Sigmoid colon (tissue), 7 donors: ENCODE results near the gene SLC9A3. TPM values are rescaled to one million over a fixed set of nuclear protein-coding genes. Genes with fewer than 3 reads are reported as not detected.
A peak's percentile ranks its signal among the peaks of the same experiment; 100 is the strongest.

Experiments used
- DNase-seq: peaks from one replicate; pipeline ENCODE4 v3.0.0-alpha.2; 2019
- H3K27ac ChIP-seq, 4 donors: fragments of 200-600 bp; sonication (generic); one replicate each; pipeline ENCODE4 v1.5.1; 2016 to 2019; ENCODE audit warnings: mild to moderate bottlenecking in 1 of 4
- H3K27me3 ChIP-seq, 3 donors: fragments of 200-600 bp; sonication (generic); one replicate each; pipeline ENCODE4 v1.5.1; 2019; ENCODE audit warnings: mild to moderate bottlenecking in 1 of 3
- H3K36me3 ChIP-seq, 4 donors: fragments of 200-600 bp; sonication (generic); one replicate each; pipeline ENCODE4 v1.5.1; 2016 to 2019
- H3K4me1 ChIP-seq, 4 donors: fragments of 200-600 bp; sonication (generic); one replicate each; pipeline ENCODE4 v1.5.1; 2017 to 2019
- H3K4me3 ChIP-seq, 4 donors: fragments of 200-600 bp; sonication (generic); one replicate each; pipeline ENCODE4 v1.5.1; 2017 to 2019; ENCODE audit warnings: mild to moderate bottlenecking in 2 of 4, moderate library complexity in 1 of 4
- H3K9me3 ChIP-seq, 4 donors: fragments of 200-600 bp in 3 of 4; sonication (generic) in 3 of 4; one replicate each; pipeline versions ENCODE4 v1.5.1 to v1.6.1; 2013 to 2019
- CTCF ChIP-seq, 4 experiments: fragments of 450-650 bp in 3 of 4; fragments of 200-600 bp in 1 of 4; IDR thresholded peaks; one replicate each; pipeline ENCODE4 v1.5.1; 2016 to 2019; ENCODE audit warnings: antibody characterized with exemption in 4 of 4, mild to moderate bottlenecking in 3 of 4, moderate library complexity in 2 of 4
- EP300 ChIP-seq, 4 donors: sonication (generic); formaldehyde crosslinking; IDR thresholded peaks; one replicate each; pipeline ENCODE4 v1.6.1; 2017; ENCODE audit warnings: antibody characterized with exemption in 4 of 4
- POLR2A ChIP-seq, 2 donors: fragments of 450-650 bp; IDR thresholded peaks; one replicate each; pipeline ENCODE4 v1.6.1; 2016; ENCODE audit warnings: antibody characterized with exemption in 2 of 2, mild to moderate bottlenecking in 2 of 2, moderate library complexity in 2 of 2
- POLR2AphosphoS5 ChIP-seq, 4 donors: sonication (generic); formaldehyde crosslinking; IDR thresholded peaks; one replicate each; pipeline ENCODE4 v1.6.1; 2017; ENCODE audit warnings: antibody characterized with exemption in 4 of 4
- WGBS, 2 donors: extraction: QIAGEN DNeasy Blood & Tissue Kit; methylation state at CpG; one replicate each; pipeline ENCODE4 v1.1.7; 2013; 5-methylcytosine and 5-hydroxymethylcytosine counted together
- intact Hi-C: fragments of 100-400 bp; cut with DNase I; formaldehyde crosslinking; loops from one replicate; pipeline ENCODE4 v1.15.1; 2023
- polyA plus RNA-seq, 3 donors: library from polyadenylated mRNA; stranded (reverse); fragments of 200-250 nt; gene quantifications; one replicate each; pipeline ENCODE4 v1.2.3, GENCODE V29; 2013
- total RNA-seq, 4 donors: library from RNA; depleted of rRNA; stranded (reverse); fragments of >200 nt; gene quantifications; one replicate each; pipeline ENCODE4 v1.1.0, GENCODE V29; 2016
- donor health status: healthy with polysubstance abuse.
- donor health status: Bipolar disorder and iron deficiency.
- donor health status: healthy.

The SLC9A3 gene
- total and polyA plus RNA-seq, 7 donors, result 0.83 to 51.3 (median 2.5) TPM

GRCh38 chr5:446066-446882, 78.0 kb downstream of the SLC9A3 start:
- Histone ChIP-seq H3K36me3 (peaks cover 13 to 58% (median 34%) of the 10 kb centered on the region in 4 donors), H3K4me1 (peaks cover 0 to 27% (median 23%) of the 10 kb centered on the region in 4 donors), H3K4me3 (no peak overlapping the region), H3K27ac (no peak overlapping the region), H3K9me3 (no peaks in the 10 kb centered on the region), H3K27me3 (no peaks in the 10 kb centered on the region)
- TF ChIP-seq POLR2A (IDR thresholded peaks at IDR 0.05) (no peak), CTCF (IDR thresholded peaks at IDR 0.05) (no peak), POLR2AphosphoS5 (IDR thresholded peaks at IDR 0.05) (no peak), EP300 (IDR thresholded peaks at IDR 0.05) (no peak)
- DNase-seq, result peak; percentile 22
- 87 to 90% methylated on average over 19 of the region's 19 CpGs for WGBS, 2 donors
- intact Hi-C loops, result loop anchor here (10.0 kb wide), 2 partner anchors 169 to 171 kb away; partner anchors contain the start of genes CEP72 and PDCD6

GRCh38 chr5:445591-445990, 78.7 kb downstream of the SLC9A3 start:
- Histone ChIP-seq H3K9me3 (no peaks in the 10 kb centered on the region), H3K27ac (no peak overlapping the region), H3K36me3 (peaks cover 13 to 51% (median 32%) of the 10 kb centered on the region in 4 donors), H3K27me3 (no peaks in the 10 kb centered on the region), H3K4me1 (peaks cover 0 to 27% (median 23%) of the 10 kb centered on the region in 4 donors), H3K4me3 (no peak overlapping the region)
- TF ChIP-seq POLR2AphosphoS5 (IDR thresholded peaks at IDR 0.05), result no peak
- no peak for TF ChIP-seq CTCF (IDR thresholded peaks at IDR 0.05)
- no peak for TF ChIP-seq EP300 (IDR thresholded peaks at IDR 0.05)
- TF ChIP-seq POLR2A (IDR thresholded peaks at IDR 0.05), result no peak
- peak; percentile 50 for DNase-seq
- 91 to 93% methylated on average over 10 of the region's 10 CpGs for WGBS, 2 donors
- intact Hi-C loops, result loop anchor here (10.0 kb wide), 2 partner anchors 169 to 171 kb away; partner anchors contain the start of genes CEP72 and PDCD6

- TF ChIP-seq POLR2AphosphoS5 (IDR thresholded peaks at IDR 0.05) (no peak), EP300 (IDR thresholded peaks at IDR 0.05) (no peak), POLR2A (IDR thresholded peaks at IDR 0.05) (no peak), CTCF (IDR thresholded peaks at IDR 0.05) (no peak)
- peak; percentile 45 for DNase-seq
- intact Hi-C loops, result loop anchor here (5.0 to 10.0 kb wide), 3 partner anchors 169 to 448 kb away; partner anchors contain the start of genes BRD9, CEP72, PDCD6 and TRIP13
- no peaks in the 10 kb centered on the region for H3K27me3 ChIP-seq
- H3K9me3 ChIP-seq, result no peaks in the 10 kb centered on the region
- peaks cover 13 to 38% (median 23%) of the 10 kb centered on the region in 4 donors for H3K36me3 ChIP-seq
- H3K27ac ChIP-seq, result peak overlapping the region in 1 of 4 donors; percentile 92
- peaks cover 0 to 27% (median 23%) of the 10 kb centered on the region in 4 donors for H3K4me1 ChIP-seq
- peak overlapping the region; percentile 81 to 95 (median 83) for H3K4me3 ChIP-seq
- whole genome bisulfite sequencing, 2 donors, result 86 to 91% methylated on average over 8 of the region's 8 CpGs
Observed at GRCh38 chr5:444226-444625, 80.0 kb downstream of the SLC9A3 start.

- intact Hi-C loops, result loop anchor here (1.0 to 10.0 kb wide), 4 partner anchors 29 to 449 kb away; partner anchors contain the start of genes BRD9, CEP72, PDCD6 and TRIP13
Observed at GRCh38 chr5:443239-444151, 80.8 kb downstream of the SLC9A3 start.

More at GRCh38 chr5:443239-444151, 80.8 kb downstream of the SLC9A3 start:
- 5 to 15% methylated on average over 62 of the region's 62 CpGs for WGBS, 2 donors
- H3K27me3 ChIP-seq, result peaks cover 0 to 4% (median under 1%) of the 10 kb centered on the region in 3 donors
- H3K9me3 ChIP-seq, result no peaks in the 10 kb centered on the region
- H3K36me3 ChIP-seq, result peaks cover 6 to 30% (median 18%) of the 10 kb centered on the region in 4 donors
- H3K4me1 ChIP-seq, result peaks cover 0 to 27% (median 23%) of the 10 kb centered on the region in 4 donors
- DNase-seq, result peak; percentile 66
- H3K4me3 ChIP-seq, result peak overlapping the region; percentile 81 to 95 (median 83)
- no peak for TF ChIP-seq POLR2A (IDR thresholded peaks at IDR 0.05)
- TF ChIP-seq POLR2AphosphoS5 (IDR thresholded peaks at IDR 0.05), result peak in 1 of 4 donors; percentile 49
- no peak for TF ChIP-seq EP300 (IDR thresholded peaks at IDR 0.05)
- TF ChIP-seq CTCF (IDR thresholded peaks at IDR 0.05), result no peak
- H3K27ac ChIP-seq, result peak overlapping the region; percentile 81 to 92 (median 83)
